HG02759 (cell line): ENCODE results near the gene HDAC4.

ENCODE experiments used
- ATAC-seq: cut with Tn5 transposase; IDR thresholded peaks from one replicate; pipeline ENCODE4 v1.9.1; 2021; ENCODE audit warnings: mild to moderate bottlenecking, moderate library complexity; ENCODE audit not compliant: unreplicated experiment

The HDAC4 gene

GRCh38 chr2:239061824-239062570 lies 338.8 kb downstream of the HDAC4 start:
- ATAC-seq: no peak

- no peak for ATAC-seq
Observed at GRCh38 chr2:239061121-239061666, 339.6 kb downstream of the HDAC4 start.

- no peak for ATAC-seq
Observed at GRCh38 chr2:239060676-239061075, 340.1 kb downstream of the HDAC4 start.

GRCh38 chr2:239059854-239060253 lies 341.0 kb downstream of the HDAC4 start:
- no peak for ATAC-seq

- ATAC-seq: no peak
Observed at GRCh38 chr2:239058766-239059165, 342.1 kb downstream of the HDAC4 start.

GRCh38 chr2:239057533-239057932 lies 343.3 kb downstream of the HDAC4 start:
- ATAC-seq: no peak

- no peak for ATAC-seq
Observed at GRCh38 chr2:239056611-239057010, 344.2 kb downstream of the HDAC4 start.

- ATAC-seq: no peak
Observed at GRCh38 chr2:239055756-239056493, 344.9 kb downstream of the HDAC4 start.

GRCh38 chr2:239054921-239055320 lies 345.9 kb downstream of the HDAC4 start:
- no peak for ATAC-seq

- no peak for ATAC-seq
Observed at GRCh38 chr2:239053801-239054503, 346.9 kb downstream of the HDAC4 start.

GRCh38 chr2:239052798-239053665 lies 347.8 kb downstream of the HDAC4 start:
- no peak for ATAC-seq

- no peak for ATAC-seq
Observed at GRCh38 chr2:239051891-239052445, 348.9 kb downstream of the HDAC4 start.

GRCh38 chr2:239050252-239050649 lies 350.6 kb downstream of the HDAC4 start:
- no peak for ATAC-seq

GRCh38 chr2:239049421-239050251 lies 351.2 kb downstream of the HDAC4 start:
- ATAC-seq: no peak

GRCh38 chr2:239048736-239049135 lies 352.1 kb downstream of the HDAC4 start:
- no peak for ATAC-seq

- ATAC-seq: no peak
Observed at GRCh38 chr2:239047861-239048260, 353.0 kb downstream of the HDAC4 start.

GRCh38 chr2:239047420-239047819 lies 353.4 kb downstream of the HDAC4 start:
- no peak for ATAC-seq

GRCh38 chr2:239046822-239047221 lies 354.0 kb downstream of the HDAC4 start:
- ATAC-seq: no peak

- no peak for ATAC-seq
Observed at GRCh38 chr2:239044336-239044735, 356.5 kb downstream of the HDAC4 start.
